WTC11 (cell line): Measurements from ENCODE around the gene FAM110A. TPM values are rescaled to one million over a fixed set of nuclear protein-coding genes. Genes with fewer than 3 reads are reported as not detected.

Experiments used
- ATAC-seq: fragments of 200-7000 bp; cut with Tn5 transposase; 2 replicates; pipeline ENCODE4 v1.10.0; 2021; ENCODE audit warnings: mild to moderate bottlenecking, moderate library complexity
- CTCF ChIA-PET: fragments of 300-600 bp; sonication (Branson Sonifier 250); formaldehyde crosslinking; loops from one replicate; lab custom pipeline; 2021; ENCODE audit warnings: antibody characterized with exemption; lab: Charles Lee
- POLR2A ChIA-PET: fragments of 350-600 bp; sonication (Branson Sonifier 250); formaldehyde crosslinking; loops from one replicate; lab custom pipeline; 2021; ENCODE audit warnings: antibody characterized with exemption; lab: Charles Lee
- DNase-seq: peaks from one replicate; pipeline ENCODE4 v3.0.0; 2021; ENCODE audit warnings: low spot score
- H3K27ac Mint-ChIP-seq: 2 replicates; pipeline ENCODE4 v1.8.0; 2021; ENCODE audit warnings: mixed read lengths
- H3K27me3 Mint-ChIP-seq: 2 replicates; pipeline ENCODE4 v1.8.0; 2021; ENCODE audit warnings: low read depth, mild to moderate bottlenecking, moderate library complexity, mixed read lengths
- H3K36me3 Mint-ChIP-seq: 2 replicates; pipeline ENCODE4 v1.8.0; 2021; ENCODE audit warnings: mixed read lengths
- H3K4me1 Mint-ChIP-seq: 2 replicates; pipeline ENCODE4 v1.8.0; 2022; ENCODE audit warnings: mixed read lengths
- H3K4me3 Mint-ChIP-seq: 2 replicates; pipeline ENCODE4 v1.8.0; 2021; ENCODE audit warnings: mild to moderate bottlenecking, moderate library complexity, mixed read lengths
- H3K9me3 Mint-ChIP-seq: 2 replicates; pipeline ENCODE4 v1.8.0; 2021; ENCODE audit warnings: mixed read lengths
- ETV6 ChIP-seq: sonication (generic); formaldehyde crosslinking; IDR thresholded peaks from 2 replicates; pipeline ENCODE4 v1.8.1; 2022; ENCODE audit warnings: mild to moderate bottlenecking, missing genetic modification reagents
- GABPB1 ChIP-seq: sonication (generic); formaldehyde crosslinking; IDR thresholded peaks from 2 replicates; pipeline ENCODE4 v1.8.1; 2023; ENCODE audit warnings: mild to moderate bottlenecking, missing genetic modification reagents
- GTF2I ChIP-seq: fragments of 250-450 bp; sonication (Bioruptor Pico); conservative IDR thresholded peaks from 2 replicates; pipeline ENCODE4 v1.4.0; 2021; ENCODE audit warnings: mild to moderate bottlenecking
- HMGA2 ChIP-seq: fragments of 250-450 bp; sonication (Bioruptor Pico); IDR thresholded peaks from 2 replicates; pipeline ENCODE4 v1.4.0; 2021; ENCODE audit warnings: mild to moderate bottlenecking, moderate library complexity
- MYBL2 ChIP-seq: sonication (generic); formaldehyde crosslinking; IDR thresholded peaks from 2 replicates; pipeline ENCODE4 v1.8.1; 2023; ENCODE audit warnings: mild to moderate bottlenecking, moderate library complexity, missing genetic modification reagents
- OVOL2 ChIP-seq: fragments of 250-450 bp; sonication (Bioruptor Pico); IDR thresholded peaks from 2 replicates; pipeline ENCODE4 v1.9.0; 2021; ENCODE audit warnings: mild to moderate bottlenecking, borderline replicate concordance
- SMAD4 ChIP-seq: sonication (generic); formaldehyde crosslinking; IDR thresholded peaks from 2 replicates; pipeline ENCODE4 v1.8.0; 2022; ENCODE audit warnings: mild to moderate bottlenecking, missing genetic modification reagents
- TEAD1 ChIP-seq: sonication (generic); formaldehyde crosslinking; IDR thresholded peaks from 2 replicates; pipeline ENCODE4 v1.8.0; 2022; ENCODE audit warnings: mild to moderate bottlenecking, missing genetic modification reagents
- ZNF121 ChIP-seq: sonication (generic); formaldehyde crosslinking; IDR thresholded peaks from 2 replicates; pipeline ENCODE4 v1.8.0; 2023; ENCODE audit warnings: missing genetic modification reagents
- ZNF263 ChIP-seq: sonication (generic); formaldehyde crosslinking; IDR thresholded peaks from 2 replicates; pipeline ENCODE4 v1.8.1; 2022; ENCODE audit warnings: low read depth, mild to moderate bottlenecking, moderate library complexity, missing genetic modification reagents
- ZNF396 ChIP-seq: fragments of 250-450 bp; sonication (Bioruptor Pico); IDR thresholded peaks from 2 replicates; pipeline ENCODE4 v1.8.0; 2021; ENCODE audit warnings: mild to moderate bottlenecking, moderate library complexity, borderline replicate concordance
- total RNA-seq: library from RNA; stranded (reverse); gene quantifications from 3 replicates; pipeline ENCODE4 v1.2.3, GENCODE V29; 2021
- TF ChIP-seq, protein P1 (sequence below): sonication (generic); formaldehyde crosslinking; IDR thresholded peaks from 2 replicates; pipeline ENCODE4 v1.8.1; 2023; ENCODE audit warnings: mild to moderate bottlenecking, missing genetic modification reagents, moderate library complexity
- TF ChIP-seq, protein P2 (sequence below): fragments of 250-450 bp; sonication (Bioruptor Pico); IDR thresholded peaks from 2 replicates; pipeline ENCODE4 v1.9.0; 2021; ENCODE audit warnings: mild to moderate bottlenecking, borderline replicate concordance
- TF ChIP-seq, protein P3 (sequence below): fragments of 200-600 bp; IDR thresholded peaks from 2 replicates; pipeline ENCODE4 v1.8.0; 2022; ENCODE audit warnings: antibody characterized with exemption
- TF ChIP-seq, protein P4 (sequence below): sonication (generic); formaldehyde crosslinking; conservative IDR thresholded peaks from 2 replicates; pipeline ENCODE4 v1.8.1; 2023; ENCODE audit warnings: mild to moderate bottlenecking, low read depth, missing genetic modification reagents, moderate library complexity
- TF ChIP-seq, protein P5 (sequence below): sonication (generic); formaldehyde crosslinking; IDR thresholded peaks from 2 replicates; pipeline ENCODE4 v1.8.0; 2022; ENCODE audit warnings: mild to moderate bottlenecking, missing genetic modification reagents
- TF ChIP-seq, protein P6 (sequence below): fragments of 250-450 bp; sonication (Bioruptor Pico); IDR thresholded peaks from 2 replicates; pipeline ENCODE4 v1.9.0; 2021; ENCODE audit warnings: mild to moderate bottlenecking

Gene FAM110A
- total RNA-seq, 1 experiment from 2014 or later = 18.8 TPM

DNA sequence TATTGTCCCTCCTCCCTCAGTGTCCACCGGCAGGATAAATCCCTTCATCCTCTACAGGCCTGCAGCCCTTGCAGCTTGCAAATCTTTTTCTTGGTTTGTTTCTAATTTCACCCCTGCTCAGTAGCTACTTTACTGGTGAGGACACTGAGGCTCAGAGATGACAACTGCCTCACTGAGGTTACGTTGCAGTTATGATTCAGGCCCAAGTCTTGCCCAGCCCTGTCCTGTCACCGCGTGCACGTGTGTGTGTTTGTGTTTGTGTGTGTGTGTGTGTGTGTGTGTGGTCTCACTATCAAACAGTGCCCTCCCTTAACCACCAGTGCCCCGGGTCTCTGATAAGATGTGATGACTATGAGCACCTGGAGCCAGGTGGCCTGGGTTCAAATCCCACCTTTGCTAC, 21.1 kb downstream of the FAM110A start (continued):
- TF ChIP-seq, protein P1, sequence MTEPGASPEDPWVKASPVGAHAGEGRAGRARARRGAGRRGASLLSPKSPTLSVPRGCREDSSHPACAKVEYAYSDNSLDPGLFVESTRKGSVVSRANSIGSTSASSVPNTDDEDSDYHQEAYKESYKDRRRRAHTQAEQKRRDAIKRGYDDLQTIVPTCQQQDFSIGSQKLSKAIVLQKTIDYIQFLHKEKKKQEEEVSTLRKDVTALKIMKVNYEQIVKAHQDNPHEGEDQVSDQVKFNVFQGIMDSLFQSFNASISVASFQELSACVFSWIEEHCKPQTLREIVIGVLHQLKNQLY (CRISPR knock-in tag) = no peak
- TF ChIP-seq, protein P2, sequence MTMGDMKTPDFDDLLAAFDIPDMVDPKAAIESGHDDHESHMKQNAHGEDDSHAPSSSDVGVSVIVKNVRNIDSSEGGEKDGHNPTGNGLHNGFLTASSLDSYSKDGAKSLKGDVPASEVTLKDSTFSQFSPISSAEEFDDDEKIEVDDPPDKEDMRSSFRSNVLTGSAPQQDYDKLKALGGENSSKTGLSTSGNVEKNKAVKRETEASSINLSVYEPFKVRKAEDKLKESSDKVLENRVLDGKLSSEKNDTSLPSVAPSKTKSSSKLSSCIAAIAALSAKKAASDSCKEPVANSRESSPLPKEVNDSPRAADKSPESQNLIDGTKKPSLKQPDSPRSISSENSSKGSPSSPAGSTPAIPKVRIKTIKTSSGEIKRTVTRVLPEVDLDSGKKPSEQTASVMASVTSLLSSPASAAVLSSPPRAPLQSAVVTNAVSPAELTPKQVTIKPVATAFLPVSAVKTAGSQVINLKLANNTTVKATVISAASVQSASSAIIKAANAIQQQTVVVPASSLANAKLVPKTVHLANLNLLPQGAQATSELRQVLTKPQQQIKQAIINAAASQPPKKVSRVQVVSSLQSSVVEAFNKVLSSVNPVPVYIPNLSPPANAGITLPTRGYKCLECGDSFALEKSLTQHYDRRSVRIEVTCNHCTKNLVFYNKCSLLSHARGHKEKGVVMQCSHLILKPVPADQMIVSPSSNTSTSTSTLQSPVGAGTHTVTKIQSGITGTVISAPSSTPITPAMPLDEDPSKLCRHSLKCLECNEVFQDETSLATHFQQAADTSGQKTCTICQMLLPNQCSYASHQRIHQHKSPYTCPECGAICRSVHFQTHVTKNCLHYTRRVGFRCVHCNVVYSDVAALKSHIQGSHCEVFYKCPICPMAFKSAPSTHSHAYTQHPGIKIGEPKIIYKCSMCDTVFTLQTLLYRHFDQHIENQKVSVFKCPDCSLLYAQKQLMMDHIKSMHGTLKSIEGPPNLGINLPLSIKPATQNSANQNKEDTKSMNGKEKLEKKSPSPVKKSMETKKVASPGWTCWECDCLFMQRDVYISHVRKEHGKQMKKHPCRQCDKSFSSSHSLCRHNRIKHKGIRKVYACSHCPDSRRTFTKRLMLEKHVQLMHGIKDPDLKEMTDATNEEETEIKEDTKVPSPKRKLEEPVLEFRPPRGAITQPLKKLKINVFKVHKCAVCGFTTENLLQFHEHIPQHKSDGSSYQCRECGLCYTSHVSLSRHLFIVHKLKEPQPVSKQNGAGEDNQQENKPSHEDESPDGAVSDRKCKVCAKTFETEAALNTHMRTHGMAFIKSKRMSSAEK = no peak
- TF ChIP-seq GABPB1 (CRISPR knock-in tag) (no peak), ZNF263 (CRISPR knock-in tag) (no peak), OVOL2 (CRISPR knock-in tag) (no peak)

DNA sequence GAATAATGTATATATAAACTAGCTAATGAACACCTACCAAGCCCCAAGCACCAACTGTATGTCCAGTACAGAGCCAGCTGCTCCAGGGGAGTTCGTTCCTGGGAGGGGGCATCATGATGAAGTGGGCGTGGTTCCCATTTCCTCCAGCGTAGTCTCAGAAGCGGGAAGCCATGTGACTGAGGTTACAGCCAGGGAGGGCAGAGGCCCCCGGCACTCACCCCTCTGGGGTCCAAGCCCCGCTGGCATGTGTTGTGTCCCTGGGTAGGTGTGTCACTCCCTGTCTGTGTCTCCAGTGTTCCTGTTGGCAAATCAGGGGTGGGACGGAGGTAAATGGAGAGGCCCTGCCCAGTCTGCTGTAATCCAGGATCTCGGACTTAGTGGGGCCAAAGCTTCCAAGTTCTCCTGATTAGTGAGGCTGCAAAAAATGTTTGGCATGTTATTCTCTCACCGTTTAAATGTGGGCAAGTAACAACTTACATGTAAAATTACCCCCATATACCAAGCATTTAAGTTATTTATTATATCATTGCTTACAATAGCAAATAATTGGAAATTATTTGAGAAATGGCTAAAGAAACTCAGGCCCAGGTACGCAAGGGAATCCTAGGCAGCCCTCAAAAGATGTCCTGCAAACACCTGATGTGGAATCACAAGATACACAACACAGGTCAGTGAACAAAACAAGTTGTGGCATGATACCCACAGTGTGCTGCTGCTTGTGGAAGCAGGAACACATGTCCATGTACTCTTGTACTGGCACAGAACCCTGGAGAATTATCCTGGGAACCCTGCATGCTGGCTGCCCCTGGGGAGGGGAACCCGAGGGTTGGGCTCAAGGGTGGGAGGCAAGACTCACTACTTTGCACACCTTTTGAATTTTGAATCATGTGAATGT, 22.2 kb downstream of the FAM110A start:
- TF ChIP-seq ZNF396 (CRISPR knock-in tag) (no peak), HMGA2 (no peak), ZNF121 (CRISPR knock-in tag) (no peak), GTF2I (no peak), SMAD4 (CRISPR knock-in tag) (no peak), MYBL2 (CRISPR knock-in tag) (no peak), ETV6 (no peak), TEAD1 (CRISPR knock-in tag) (no peak)
- TF ChIP-seq, protein P3, sequence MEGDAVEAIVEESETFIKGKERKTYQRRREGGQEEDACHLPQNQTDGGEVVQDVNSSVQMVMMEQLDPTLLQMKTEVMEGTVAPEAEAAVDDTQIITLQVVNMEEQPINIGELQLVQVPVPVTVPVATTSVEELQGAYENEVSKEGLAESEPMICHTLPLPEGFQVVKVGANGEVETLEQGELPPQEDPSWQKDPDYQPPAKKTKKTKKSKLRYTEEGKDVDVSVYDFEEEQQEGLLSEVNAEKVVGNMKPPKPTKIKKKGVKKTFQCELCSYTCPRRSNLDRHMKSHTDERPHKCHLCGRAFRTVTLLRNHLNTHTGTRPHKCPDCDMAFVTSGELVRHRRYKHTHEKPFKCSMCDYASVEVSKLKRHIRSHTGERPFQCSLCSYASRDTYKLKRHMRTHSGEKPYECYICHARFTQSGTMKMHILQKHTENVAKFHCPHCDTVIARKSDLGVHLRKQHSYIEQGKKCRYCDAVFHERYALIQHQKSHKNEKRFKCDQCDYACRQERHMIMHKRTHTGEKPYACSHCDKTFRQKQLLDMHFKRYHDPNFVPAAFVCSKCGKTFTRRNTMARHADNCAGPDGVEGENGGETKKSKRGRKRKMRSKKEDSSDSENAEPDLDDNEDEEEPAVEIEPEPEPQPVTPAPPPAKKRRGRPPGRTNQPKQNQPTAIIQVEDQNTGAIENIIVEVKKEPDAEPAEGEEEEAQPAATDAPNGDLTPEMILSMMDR = no peak
- TF ChIP-seq, protein P4, sequence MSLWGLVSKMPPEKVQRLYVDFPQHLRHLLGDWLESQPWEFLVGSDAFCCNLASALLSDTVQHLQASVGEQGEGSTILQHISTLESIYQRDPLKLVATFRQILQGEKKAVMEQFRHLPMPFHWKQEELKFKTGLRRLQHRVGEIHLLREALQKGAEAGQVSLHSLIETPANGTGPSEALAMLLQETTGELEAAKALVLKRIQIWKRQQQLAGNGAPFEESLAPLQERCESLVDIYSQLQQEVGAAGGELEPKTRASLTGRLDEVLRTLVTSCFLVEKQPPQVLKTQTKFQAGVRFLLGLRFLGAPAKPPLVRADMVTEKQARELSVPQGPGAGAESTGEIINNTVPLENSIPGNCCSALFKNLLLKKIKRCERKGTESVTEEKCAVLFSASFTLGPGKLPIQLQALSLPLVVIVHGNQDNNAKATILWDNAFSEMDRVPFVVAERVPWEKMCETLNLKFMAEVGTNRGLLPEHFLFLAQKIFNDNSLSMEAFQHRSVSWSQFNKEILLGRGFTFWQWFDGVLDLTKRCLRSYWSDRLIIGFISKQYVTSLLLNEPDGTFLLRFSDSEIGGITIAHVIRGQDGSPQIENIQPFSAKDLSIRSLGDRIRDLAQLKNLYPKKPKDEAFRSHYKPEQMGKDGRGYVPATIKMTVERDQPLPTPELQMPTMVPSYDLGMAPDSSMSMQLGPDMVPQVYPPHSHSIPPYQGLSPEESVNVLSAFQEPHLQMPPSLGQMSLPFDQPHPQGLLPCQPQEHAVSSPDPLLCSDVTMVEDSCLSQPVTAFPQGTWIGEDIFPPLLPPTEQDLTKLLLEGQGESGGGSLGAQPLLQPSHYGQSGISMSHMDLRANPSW (CRISPR knock-in tag) = no peak
- TF ChIP-seq, protein P5, sequence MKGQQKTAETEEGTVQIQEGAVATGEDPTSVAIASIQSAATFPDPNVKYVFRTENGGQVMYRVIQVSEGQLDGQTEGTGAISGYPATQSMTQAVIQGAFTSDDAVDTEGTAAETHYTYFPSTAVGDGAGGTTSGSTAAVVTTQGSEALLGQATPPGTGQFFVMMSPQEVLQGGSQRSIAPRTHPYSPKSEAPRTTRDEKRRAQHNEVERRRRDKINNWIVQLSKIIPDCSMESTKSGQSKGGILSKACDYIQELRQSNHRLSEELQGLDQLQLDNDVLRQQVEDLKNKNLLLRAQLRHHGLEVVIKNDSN (CRISPR knock-in tag) = no peak
- TF ChIP-seq, protein P6, sequence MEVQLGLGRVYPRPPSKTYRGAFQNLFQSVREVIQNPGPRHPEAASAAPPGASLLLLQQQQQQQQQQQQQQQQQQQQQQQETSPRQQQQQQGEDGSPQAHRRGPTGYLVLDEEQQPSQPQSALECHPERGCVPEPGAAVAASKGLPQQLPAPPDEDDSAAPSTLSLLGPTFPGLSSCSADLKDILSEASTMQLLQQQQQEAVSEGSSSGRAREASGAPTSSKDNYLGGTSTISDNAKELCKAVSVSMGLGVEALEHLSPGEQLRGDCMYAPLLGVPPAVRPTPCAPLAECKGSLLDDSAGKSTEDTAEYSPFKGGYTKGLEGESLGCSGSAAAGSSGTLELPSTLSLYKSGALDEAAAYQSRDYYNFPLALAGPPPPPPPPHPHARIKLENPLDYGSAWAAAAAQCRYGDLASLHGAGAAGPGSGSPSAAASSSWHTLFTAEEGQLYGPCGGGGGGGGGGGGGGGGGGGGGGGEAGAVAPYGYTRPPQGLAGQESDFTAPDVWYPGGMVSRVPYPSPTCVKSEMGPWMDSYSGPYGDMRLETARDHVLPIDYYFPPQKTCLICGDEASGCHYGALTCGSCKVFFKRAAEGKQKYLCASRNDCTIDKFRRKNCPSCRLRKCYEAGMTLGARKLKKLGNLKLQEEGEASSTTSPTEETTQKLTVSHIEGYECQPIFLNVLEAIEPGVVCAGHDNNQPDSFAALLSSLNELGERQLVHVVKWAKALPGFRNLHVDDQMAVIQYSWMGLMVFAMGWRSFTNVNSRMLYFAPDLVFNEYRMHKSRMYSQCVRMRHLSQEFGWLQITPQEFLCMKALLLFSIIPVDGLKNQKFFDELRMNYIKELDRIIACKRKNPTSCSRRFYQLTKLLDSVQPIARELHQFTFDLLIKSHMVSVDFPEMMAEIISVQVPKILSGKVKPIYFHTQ (CRISPR knock-in tag) = no peak
- no peak for DNase-seq
- H3K4me3 Mint-ChIP-seq = no peak overlapping the region
- ATAC-seq = no peak
- no peaks in the 10 kb centered on the region for H3K36me3 Mint-ChIP-seq
- ChIA-PET CTCF (no interaction called here), POLR2A (no interaction called here)
- H3K9me3 Mint-ChIP-seq = no peaks in the 10 kb centered on the region
- H3K27me3 Mint-ChIP-seq = no peaks in the 10 kb centered on the region; the same call in 1 of the 2 replicates
- H3K27ac Mint-ChIP-seq = no peak overlapping the region
- peaks cover 10% of the 10 kb centered on the region for H3K4me1 Mint-ChIP-seq
